ENCODE results near the gene PLEKHG7. TPM values are rescaled to one million over a fixed set of nuclear protein-coding genes. Genes with fewer than 3 reads are reported as not detected.
"Not testable (repeated sequence)": the region's sequence is repeated elsewhere in the genome, so short reads cannot be mapped to it uniquely, and the experiment has no call there.

The PLEKHG7 gene
- total RNA-seq, 1 experiment from 2014 or later = not detected

DNA sequence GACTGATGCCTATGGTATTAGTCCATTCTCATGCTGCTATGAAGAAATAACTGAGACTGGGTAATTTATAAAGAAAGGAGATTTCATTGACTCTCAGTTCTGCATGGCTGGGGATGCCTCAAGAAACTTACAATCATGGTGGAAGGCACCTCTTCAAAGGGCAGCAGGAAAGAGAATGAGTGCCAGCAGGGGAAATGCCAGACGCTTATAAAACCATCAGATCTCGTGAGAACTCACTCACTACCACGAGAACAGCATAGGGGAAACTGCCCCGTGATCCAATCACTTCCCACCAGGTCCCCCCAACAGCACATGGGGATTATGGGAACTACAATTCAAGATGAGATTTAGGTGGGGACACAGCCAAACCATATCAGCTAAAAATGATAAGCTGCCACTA is 48.5 kb upstream of the PLEKHG7 start:
- H3K36me3 ChIP-seq (ENCODE audit: control insufficient read depth in 1 of 2, insufficient read depth in 2 of 2, low read length in 2 of 2); H2AFZ ChIP-seq (ENCODE audit: low read depth, low read length, poor library complexity, severe bottlenecking); H4K20me1 ChIP-seq (ENCODE audit: insufficient read depth); ATAC-seq; BruUV-seq (replicated peaks); H3K4me1 ChIP-seq (ENCODE audit: control insufficient read depth in 1 of 2, insufficient read depth in 2 of 2, low read length in 2 of 2); CTCF ChIA-PET; H3K4me3 ChIP-seq (replicated peaks in 1 of 2; ENCODE audit: low read depth in 1 of 2, low read length in 2 of 2); H3K4me2 ChIP-seq (ENCODE audit: low read length); intact Hi-C loops (cut with micrococcal nuclease); H3K79me2 ChIP-seq (ENCODE audit: insufficient read depth, low read length); H3K9ac ChIP-seq (ENCODE audit: low read length); H3K9me2 ChIP-seq (ENCODE audit: insufficient read depth); H3K9me3 ChIP-seq (ENCODE audit: control insufficient read depth in 1 of 2, insufficient read depth in 1 of 2, low read depth in 1 of 2, low read length in 2 of 2); H3K27me3 ChIP-seq (ENCODE audit: insufficient read depth, low read length); RAD21 ChIA-PET (ENCODE audit: low non-redundant PET in 1 of 2, low total read pairs in 2 of 2, uncharacterized antibody in 2 of 2, unreplicated experiment in 2 of 2); H3K27ac ChIP-seq (ENCODE audit: low read depth, low read length); POLR2A ChIA-PET; DNase-seq (ENCODE audit: low read depth, low spot score): not testable (repeated sequence)

DNA sequence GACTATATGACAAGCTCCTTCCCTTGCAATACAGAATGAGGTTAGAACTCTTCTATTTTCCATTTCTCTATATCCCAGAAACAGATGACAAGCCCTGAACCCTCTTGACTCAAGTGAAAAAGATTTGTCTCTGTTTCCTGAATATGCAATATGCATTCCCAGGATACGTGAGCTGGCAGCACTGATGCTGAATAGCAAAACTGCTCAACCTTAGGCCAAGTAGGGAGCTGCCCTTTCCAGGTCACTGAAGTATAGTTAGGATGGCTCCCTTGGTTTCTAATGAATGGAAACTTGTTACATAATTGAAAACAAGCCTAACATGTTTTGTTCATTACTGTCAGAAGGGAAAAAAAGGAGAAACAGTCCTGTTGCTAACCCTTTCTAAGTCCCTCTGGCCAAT is 47.9 kb upstream of the PLEKHG7 start:
- H2AFZ ChIP-seq (ENCODE audit: low read depth, low read length, poor library complexity, severe bottlenecking) = no peak overlapping the region
- no peak overlapping the region for H3K9ac ChIP-seq (ENCODE audit: low read length)
- H3K36me3 ChIP-seq (ENCODE audit: control insufficient read depth in 1 of 2, insufficient read depth in 2 of 2, low read length in 2 of 2) = no peaks in the 10 kb centered on the region
- CTCF ChIA-PET = no interaction called here
- no peak overlapping the region for H3K27ac ChIP-seq (ENCODE audit: low read depth, low read length)
- DNase-seq (ENCODE audit: low read depth, low spot score) (no peak), ATAC-seq (no peak)
- H3K4me1 ChIP-seq (ENCODE audit: control insufficient read depth in 1 of 2, insufficient read depth in 2 of 2, low read length in 2 of 2) = no peaks in the 10 kb centered on the region
- no peak overlapping the region for H3K4me3 ChIP-seq (replicated peaks in 1 of 2; ENCODE audit: low read depth in 1 of 2, low read length in 2 of 2)
- no TSS peak for BruUV-seq (replicated peaks)
- H4K20me1 ChIP-seq (ENCODE audit: insufficient read depth) = no peaks in the 10 kb centered on the region
- TF ChIP-seq ZNF274 (IDR thresholded peaks at IDR 0.05; ENCODE audit: low read depth, low read length) (no peak), FOSL1 (IDR thresholded peaks at IDR 0.05; ENCODE audit: low read depth) (no peak), EGR1 (IDR thresholded peaks at IDR 0.05; ENCODE audit: low read depth) (no peak), SIN3A (IDR thresholded peaks at IDR 0.05; ENCODE audit: low read depth) (no peak), POLR2A (IDR thresholded peaks at IDR 0.05; ENCODE audit: borderline replicate concordance, extremely low read depth, insufficient read depth, insufficient read length) (no peak)
- TF ChIP-seq, protein P1, sequence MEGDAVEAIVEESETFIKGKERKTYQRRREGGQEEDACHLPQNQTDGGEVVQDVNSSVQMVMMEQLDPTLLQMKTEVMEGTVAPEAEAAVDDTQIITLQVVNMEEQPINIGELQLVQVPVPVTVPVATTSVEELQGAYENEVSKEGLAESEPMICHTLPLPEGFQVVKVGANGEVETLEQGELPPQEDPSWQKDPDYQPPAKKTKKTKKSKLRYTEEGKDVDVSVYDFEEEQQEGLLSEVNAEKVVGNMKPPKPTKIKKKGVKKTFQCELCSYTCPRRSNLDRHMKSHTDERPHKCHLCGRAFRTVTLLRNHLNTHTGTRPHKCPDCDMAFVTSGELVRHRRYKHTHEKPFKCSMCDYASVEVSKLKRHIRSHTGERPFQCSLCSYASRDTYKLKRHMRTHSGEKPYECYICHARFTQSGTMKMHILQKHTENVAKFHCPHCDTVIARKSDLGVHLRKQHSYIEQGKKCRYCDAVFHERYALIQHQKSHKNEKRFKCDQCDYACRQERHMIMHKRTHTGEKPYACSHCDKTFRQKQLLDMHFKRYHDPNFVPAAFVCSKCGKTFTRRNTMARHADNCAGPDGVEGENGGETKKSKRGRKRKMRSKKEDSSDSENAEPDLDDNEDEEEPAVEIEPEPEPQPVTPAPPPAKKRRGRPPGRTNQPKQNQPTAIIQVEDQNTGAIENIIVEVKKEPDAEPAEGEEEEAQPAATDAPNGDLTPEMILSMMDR (IDR thresholded peaks at IDR 0.05 in 2 of 3, conservative IDR thresholded peaks at IDR 0.05 in 1 of 3; ENCODE audit: borderline replicate concordance in 1 of 3, insufficient read depth in 1 of 3, low read depth in 2 of 3, low read length in 2 of 3) = no peak
- intact Hi-C loops (cut with micrococcal nuclease) = no loop called here
- RAD21 ChIA-PET (ENCODE audit: low non-redundant PET in 1 of 2, low total read pairs in 2 of 2, uncharacterized antibody in 2 of 2, unreplicated experiment in 2 of 2) = no interaction called here
- no peak overlapping the region for H3K4me2 ChIP-seq (ENCODE audit: low read length)
- POLR2A ChIA-PET = no interaction called here
- H3K79me2 ChIP-seq (ENCODE audit: insufficient read depth, low read length) = no peaks in the 10 kb centered on the region
- no peaks in the 10 kb centered on the region for H3K9me2 ChIP-seq (ENCODE audit: insufficient read depth)
- no peaks in the 10 kb centered on the region for H3K9me3 ChIP-seq (ENCODE audit: control insufficient read depth in 1 of 2, insufficient read depth in 1 of 2, low read depth in 1 of 2, low read length in 2 of 2)
- H3K27me3 ChIP-seq (ENCODE audit: insufficient read depth, low read length) = no peaks in the 10 kb centered on the region

Measured in HCT116 (cell line).